Liver (tissue), 9 donors: ENCODE data around the gene CDON. TPM values are rescaled to one million over a fixed set of nuclear protein-coding genes. Genes with fewer than 3 reads are reported as not detected.

Experiments
- DNase-seq: peaks from one replicate; pipeline ENCODE4 v3.0.0-alpha.2; 2017; ENCODE audit warnings: low spot score
- H3K27ac ChIP-seq, 2 donors: one replicate each; pipeline ENCODE4 v1.7.0; 2013; ENCODE audit warnings: inconsistent platforms in 2 of 2, low read length in 2 of 2, control low read depth in 1 of 2, low read depth in 1 of 2, mild to moderate bottlenecking in 1 of 2
- H3K27me3 ChIP-seq, 4 donors: one replicate each; pipeline versions ENCODE4 v1.6.1 to v1.7.0; 2013; ENCODE audit warnings: low read length in 3 of 4, inconsistent platforms in 1 of 4, mild to moderate bottlenecking in 1 of 4, moderate library complexity in 1 of 4; ENCODE audit not compliant: control insufficient read depth in 4 of 4, insufficient read depth in 4 of 4
- H3K36me3 ChIP-seq, 4 donors: one replicate each; pipeline versions ENCODE4 v1.6.1 to v1.7.0; 2013; ENCODE audit warnings: low read length in 3 of 4, mild to moderate bottlenecking in 3 of 4, low read depth in 1 of 4, moderate library complexity in 1 of 4; ENCODE audit not compliant: control insufficient read depth in 4 of 4, insufficient read depth in 3 of 4
- H3K4me1 ChIP-seq, 4 donors: one replicate each; pipeline versions ENCODE4 v1.6.1 to v1.7.0; 2013; ENCODE audit warnings: low read length in 3 of 4, mild to moderate bottlenecking in 3 of 4, moderate library complexity in 1 of 4; ENCODE audit not compliant: control insufficient read depth in 4 of 4, insufficient read depth in 4 of 4
- H3K4me3 ChIP-seq, 3 donors: one replicate each; pipeline versions ENCODE4 v1.6.1 to v1.7.0; 2013; ENCODE audit warnings: low read length in 3 of 3, control low read depth in 1 of 3, low read depth in 1 of 3, mild to moderate bottlenecking in 1 of 3
- H3K9ac ChIP-seq, 2 donors: one replicate each; pipeline ENCODE4 v1.7.0; 2013; ENCODE audit warnings: low read length in 2 of 2, mild to moderate bottlenecking in 2 of 2, moderate library complexity in 2 of 2, control low read depth in 1 of 2, low read depth in 1 of 2
- H3K9me3 ChIP-seq, 4 donors: one replicate each; pipeline versions ENCODE4 v1.6.1 to v1.7.0; 2013; ENCODE audit warnings: low read length in 3 of 4; ENCODE audit not compliant: control insufficient read depth in 4 of 4
- ATF3 ChIP-seq: IDR thresholded peaks from 2 replicates; pipeline ENCODE4 v1.6.1; 2016; ENCODE audit warnings: antibody characterized with exemption
- CTCF ChIP-seq: fragments of 150-350 bp; IDR thresholded peaks from 2 replicates; pipeline ENCODE4 v1.5.1; 2017; ENCODE audit warnings: improper control_type of control experiment, low read depth, low read length; ENCODE audit not compliant: missing input control
- EGR1 ChIP-seq, 2 donors: IDR thresholded peaks; 2 replicates each; pipeline ENCODE4 v1.6.1; 2016 to 2018; ENCODE audit warnings: antibody characterized with exemption in 2 of 2, low read depth in 2 of 2
- FOXA1 ChIP-seq: IDR thresholded peaks from 2 replicates; pipeline ENCODE4 v1.6.1; 2016; ENCODE audit warnings: antibody characterized with exemption
- GABPA ChIP-seq, 2 donors: IDR thresholded peaks in 1 of 2; conservative IDR thresholded peaks in 1 of 2; 2 replicates each; pipeline ENCODE4 v1.6.1; 2016; ENCODE audit warnings: antibody characterized with exemption in 2 of 2, mild to moderate bottlenecking in 1 of 2, moderate library complexity in 1 of 2
- HNF4A ChIP-seq, 2 donors: conservative IDR thresholded peaks; 2 replicates each; pipeline ENCODE4 v1.6.1; 2016; ENCODE audit warnings: antibody characterized with exemption in 2 of 2, mild to moderate bottlenecking in 2 of 2
- HNF4G ChIP-seq: IDR thresholded peaks from 2 replicates; pipeline ENCODE4 v1.6.1; 2016; ENCODE audit warnings: antibody characterized with exemption
- JUND ChIP-seq, 2 donors: IDR thresholded peaks; 2 replicates each; pipeline ENCODE4 v1.6.1; 2016; ENCODE audit warnings: antibody characterized with exemption in 2 of 2
- MAX ChIP-seq: IDR thresholded peaks from 2 replicates; pipeline ENCODE4 v1.6.1; 2016; ENCODE audit warnings: antibody characterized with exemption
- NR2F2 ChIP-seq: IDR thresholded peaks from 2 replicates; pipeline ENCODE4 v1.6.1; 2016; ENCODE audit warnings: antibody characterized with exemption
- RAD21 ChIP-seq, 2 donors: IDR thresholded peaks; 2 replicates each; pipeline ENCODE4 v1.6.1; 2016; ENCODE audit warnings: antibody characterized with exemption in 2 of 2, mild to moderate bottlenecking in 2 of 2
- REST ChIP-seq: IDR thresholded peaks from 2 replicates; pipeline ENCODE4 v1.6.1; 2016; ENCODE audit warnings: antibody characterized with exemption, mild to moderate bottlenecking
- RXRA ChIP-seq, 2 donors: IDR thresholded peaks; 2 replicates each; pipeline ENCODE4 v1.6.1; 2017 to 2018; ENCODE audit warnings: antibody characterized with exemption in 2 of 2, mild to moderate bottlenecking in 1 of 2
- SP1 ChIP-seq: IDR thresholded peaks from 2 replicates; pipeline ENCODE4 v1.6.1; 2018; ENCODE audit warnings: antibody characterized with exemption, mild to moderate bottlenecking
- TAF1 ChIP-seq: conservative IDR thresholded peaks from 2 replicates; pipeline ENCODE4 v1.6.1; 2016; ENCODE audit warnings: antibody characterized with exemption, mild to moderate bottlenecking
- YY1 ChIP-seq: IDR thresholded peaks from 2 replicates; pipeline ENCODE4 v1.6.1; 2016; ENCODE audit warnings: antibody characterized with exemption, mild to moderate bottlenecking
- ZBTB33 ChIP-seq: IDR thresholded peaks from 2 replicates; pipeline ENCODE4 v1.6.1; 2016; ENCODE audit warnings: antibody characterized with exemption
- WGBS: extraction: QIAGEN DNeasy Blood & Tissue Kit; methylation state at CpG from one replicate; pipeline ENCODE4 v1.1.7; 2013; 5-methylcytosine and 5-hydroxymethylcytosine counted together
- polyA plus RNA-seq, 2 donors: library from polyadenylated mRNA; stranded (reverse) in 1 of 2; unstranded in 1 of 2; fragments of 200-250 nt in 1 of 2; fragments of >200 nt in 1 of 2; fragmentation: Nextera tagmentation in 1 of 2; extraction: Ambion mirVana in 1 of 2; gene quantifications; one replicate each; pipeline versions ENCODE4 v1.2.1 to v1.2.3, GENCODE V29; 2013 to 2015
- total RNA-seq, 2 donors: library from RNA; depleted of rRNA; stranded (reverse); fragments of >200 nt; gene quantifications; one replicate each; pipeline ENCODE4 v1.2.3, GENCODE V29; 2014
- donor health status: healthy.
- donor health status: healthy.
- donor health status: healthy.
- donor health status: healthy.
- donor health status: healthy.

The CDON gene
- total and polyA plus RNA-seq, 4 donors = 0.69 to 7.4 (median 3.9) TPM

- no peak overlapping the region for H3K27ac ChIP-seq
- no peaks in the 10 kb centered on the region for H3K27me3 ChIP-seq
- no peak for DNase-seq
- TF ChIP-seq RAD21 (IDR thresholded peaks at IDR 0.05) (no peak), YY1 (no peak)
- H3K36me3 ChIP-seq = no peaks in the 10 kb centered on the region
- no peak overlapping the region for H3K4me3 ChIP-seq
- WGBS = 93% methylated on average over 11 of the region's 11 CpGs
- H3K4me1 ChIP-seq = peaks cover under 1 to 10% (median 5%) of the 10 kb centered on the region in 4 donors
- H3K9me3 ChIP-seq = no peaks in the 10 kb centered on the region
- H3K9ac ChIP-seq = no peak overlapping the region
Measured at GRCh38 chr11:125930076-125930450, 132.6 kb downstream of the CDON start.

- 84% methylated on average over 9 of the region's 9 CpGs for WGBS
- no peak for DNase-seq
- H3K27me3 ChIP-seq = no peaks in the 10 kb centered on the region
- H3K9ac ChIP-seq = no peak overlapping the region
- no peaks in the 10 kb centered on the region for H3K9me3 ChIP-seq
- peaks cover 3 to 15% (median 7%) of the 10 kb centered on the region in 4 donors for H3K4me1 ChIP-seq
- TF ChIP-seq RAD21 (IDR thresholded peaks at IDR 0.05) (no peak), HNF4A (conservative IDR thresholded peaks at IDR 0.05) (no peak), GABPA (IDR thresholded peaks at IDR 0.05 in 1 of 2, conservative IDR thresholded peaks at IDR 0.05 in 1 of 2) (no peak), MAX (no peak), ATF3 (no peak), JUND (IDR thresholded peaks at IDR 0.05) (no peak), EGR1 (IDR thresholded peaks at IDR 0.05; ENCODE audit: low read depth in 2 of 2) (no peak), SP1 (no peak), CTCF (no peak), TAF1 (no peak), FOXA1 (no peak), RXRA (IDR thresholded peaks at IDR 0.05) (no peak), ZBTB33 (no peak), HNF4G (no peak), REST (no peak), NR2F2 (no peak), YY1 (no peak)
- no peak overlapping the region for H3K4me3 ChIP-seq
- no peaks in the 10 kb centered on the region for H3K36me3 ChIP-seq
- no peak overlapping the region for H3K27ac ChIP-seq
Measured at GRCh38 chr11:125929445-125930075, 133.1 kb downstream of the CDON start.
